Esophagus muscularis mucosa (tissue), 4 donors: ENCODE data around the gene SRGAP3. TPM values are rescaled to one million over a fixed set of nuclear protein-coding genes. Genes with fewer than 3 reads are reported as not detected.

Source experiments
- DNase-seq: peaks from one replicate; pipeline ENCODE4 v3.0.0-alpha.2; 2017; ENCODE audit errors: extremely low spot score
- H3K27ac ChIP-seq, 4 donors: fragments of 200-600 bp; sonication (generic); replicated peaks in 1 of 4; 1 replicate in 3 of 4; 2 replicates in 1 of 4; pipeline ENCODE4 v1.5.1; 2016 to 2019; ENCODE audit warnings: mild to moderate bottlenecking in 1 of 4
- H3K27me3 ChIP-seq, 4 donors: fragments of 200-600 bp; sonication (generic); one replicate each; pipeline versions ENCODE4 v1.5.1 to v1.6.0; 2016 to 2019
- H3K36me3 ChIP-seq, 4 donors: fragments of 200-600 bp; sonication (generic); one replicate each; pipeline ENCODE4 v1.5.1; 2016 to 2019
- H3K4me1 ChIP-seq, 4 donors: fragments of 200-600 bp; sonication (generic); one replicate each; pipeline ENCODE4 v1.5.1; 2016 to 2019
- H3K4me3 ChIP-seq, 4 donors: fragments of 200-600 bp; sonication (generic); 1 replicate in 2 of 4; 2 replicates in 2 of 4; pipeline ENCODE4 v1.5.1; 2016 to 2019; ENCODE audit warnings: mild to moderate bottlenecking in 4 of 4, moderate library complexity in 1 of 4
- H3K9me3 ChIP-seq, 4 donors: fragments of 200-600 bp; sonication (generic); 1 replicate in 3 of 4; 2 replicates in 1 of 4; pipeline ENCODE4 v1.5.1; 2016 to 2019
- CTCF ChIP-seq, 3 experiments: fragments of 200-600 bp in 2 of 3; fragments of 450-650 bp in 1 of 3; sonication (generic) in 2 of 3; IDR thresholded peaks; one replicate each; pipeline ENCODE4 v1.5.1; 2017 to 2019; ENCODE audit warnings: antibody characterized with exemption in 3 of 3, mild to moderate bottlenecking in 2 of 3, moderate library complexity in 1 of 3
- EP300 ChIP-seq: sonication (generic); formaldehyde crosslinking; IDR thresholded peaks from one replicate; pipeline ENCODE4 v1.6.1; 2017; ENCODE audit warnings: antibody characterized with exemption
- POLR2A ChIP-seq: fragments of 450-650 bp; IDR thresholded peaks from one replicate; pipeline ENCODE4 v1.6.1; 2017; ENCODE audit warnings: antibody characterized with exemption, moderate library complexity, mild to moderate bottlenecking, low read depth
- POLR2AphosphoS5 ChIP-seq, 2 donors: sonication (generic); formaldehyde crosslinking; IDR thresholded peaks; one replicate each; pipeline ENCODE4 v1.6.1; 2017; ENCODE audit warnings: antibody characterized with exemption in 2 of 2
- WGBS: methylation state at CpG from one replicate; pipeline ENCODE4 v1.1.5; 2018; 5-methylcytosine and 5-hydroxymethylcytosine counted together
- intact Hi-C: fragments of 100-400 bp; cut with DNase I; formaldehyde crosslinking; loops from one replicate; pipeline ENCODE4 v1.15.1; 2023
- total RNA-seq, 4 donors: library from RNA; depleted of rRNA; stranded (reverse); fragments of >200 nt; gene quantifications; one replicate each; pipeline versions ENCODE4 v1.1.0 to v1.2.1, GENCODE V29; 2016

The SRGAP3 gene
- total RNA-seq, 4 donors from 2014 or later, result 2.4 to 8.6 (median 3.1) TPM

- 86% methylated on average over 5 of the region's 5 CpGs for WGBS
- H3K4me1 ChIP-seq, result no peaks in the 10 kb centered on the region
- peaks cover 0 to 24% (median 12%) of the 10 kb centered on the region in 4 donors for H3K36me3 ChIP-seq
- H3K4me3 ChIP-seq, result no peak overlapping the region
- intact Hi-C loops, result no loop called here
- no peaks in the 10 kb centered on the region for H3K9me3 ChIP-seq
- no peaks in the 10 kb centered on the region for H3K27me3 ChIP-seq
- DNase-seq, result no peak
- no peak for TF ChIP-seq POLR2AphosphoS5 (IDR thresholded peaks at IDR 0.05)
- no peak for TF ChIP-seq EP300
- TF ChIP-seq POLR2A, result no peak
- no peak for TF ChIP-seq CTCF (IDR thresholded peaks at IDR 0.05)
- no peak overlapping the region for H3K27ac ChIP-seq
These were observed 192.9 kb downstream of the SRGAP3 start for GRCh38 chr3:9056581-9056980.

GRCh38 chr3:9047452-9048346 is 201.7 kb downstream of the SRGAP3 start:
- Histone ChIP-seq H3K27me3 (no peaks in the 10 kb centered on the region), H3K9me3 (no peaks in the 10 kb centered on the region), H3K36me3 (peaks cover 0 to 12% (median 3%) of the 10 kb centered on the region in 4 donors), H3K4me3 (no peak overlapping the region), H3K27ac (no peak overlapping the region), H3K4me1 (no peaks in the 10 kb centered on the region)
- 89% methylated on average over 17 of the region's 20 CpGs for WGBS
- DNase-seq, result no peak
- TF ChIP-seq CTCF (IDR thresholded peaks at IDR 0.05) (no peak), POLR2AphosphoS5 (IDR thresholded peaks at IDR 0.05) (no peak), POLR2A (no peak), EP300 (no peak)
- intact Hi-C loops, result no loop called here

GRCh38 chr3:9045371-9045770 is 204.1 kb downstream of the SRGAP3 start:
- H3K27ac ChIP-seq, result no peak overlapping the region
- TF ChIP-seq EP300, result no peak
- no peak for TF ChIP-seq CTCF (IDR thresholded peaks at IDR 0.05)
- no peak for TF ChIP-seq POLR2AphosphoS5 (IDR thresholded peaks at IDR 0.05)
- no peak for TF ChIP-seq POLR2A
- no peaks in the 10 kb centered on the region for H3K27me3 ChIP-seq
- no peaks in the 10 kb centered on the region for H3K4me1 ChIP-seq
- peaks cover 0 to 11% (median 3%) of the 10 kb centered on the region in 4 donors for H3K36me3 ChIP-seq
- H3K9me3 ChIP-seq, result no peaks in the 10 kb centered on the region
- H3K4me3 ChIP-seq, result no peak overlapping the region
- 87% methylated on average over 7 of the region's 7 CpGs for WGBS
- intact Hi-C loops, result no loop called here
- no peak for DNase-seq

- DNase-seq, result no peak
- Histone ChIP-seq H3K4me1 (no peaks in the 10 kb centered on the region), H3K4me3 (no peak overlapping the region), H3K36me3 (peaks cover 0 to 6% (median 2%) of the 10 kb centered on the region in 4 donors), H3K27ac (no peak overlapping the region), H3K27me3 (no peaks in the 10 kb centered on the region), H3K9me3 (no peaks in the 10 kb centered on the region)
- no peak for TF ChIP-seq EP300
- TF ChIP-seq POLR2AphosphoS5 (IDR thresholded peaks at IDR 0.05), result no peak
- TF ChIP-seq CTCF (IDR thresholded peaks at IDR 0.05), result no peak
- no peak for TF ChIP-seq POLR2A
- WGBS, result 81% methylated on average over 6 of the region's 6 CpGs
- intact Hi-C loops, result no loop called here
These were observed 206.4 kb downstream of the SRGAP3 start for GRCh38 chr3:9043063-9043462.
